Ishikawa (cell line): ENCODE data around the gene SORD.

Source experiments
- EP300 ChIP-seq: IDR thresholded peaks from 2 replicates; pipeline ENCODE4 v1.6.1; 2012; ENCODE audit warnings: borderline replicate concordance
- FOXM1 ChIP-seq: IDR thresholded peaks from 2 replicates; pipeline ENCODE4 v1.6.1; 2012; ENCODE audit warnings: low read depth, borderline replicate concordance
- YY1 ChIP-seq: IDR thresholded peaks from 2 replicates; pipeline ENCODE4 v1.6.1; 2012; ENCODE audit warnings: low read depth
- TF ChIP-seq, protein P1 (sequence below): IDR thresholded peaks from 2 replicates; pipeline ENCODE4 v1.6.1; 2012; ENCODE audit warnings: low read depth, mild to moderate bottlenecking

DNA sequence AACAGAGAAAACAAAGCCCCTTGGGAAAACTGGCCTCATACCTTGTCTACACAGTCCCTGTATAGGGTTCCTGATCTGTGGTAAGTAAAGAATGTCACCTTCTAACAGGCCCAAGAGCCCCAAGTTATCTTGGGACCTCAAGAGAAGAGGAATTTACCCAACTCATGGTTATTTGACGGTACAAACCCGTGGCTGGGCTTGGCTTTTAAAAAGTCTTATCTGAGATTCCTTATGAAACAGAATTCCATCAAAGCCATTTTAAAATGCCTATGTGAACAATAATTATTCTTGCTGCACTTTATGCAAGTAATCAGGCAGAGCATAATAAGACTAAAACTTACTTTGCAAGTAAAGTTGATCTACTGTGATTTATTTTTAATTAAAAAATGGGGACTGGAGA, 13.9 kb upstream of the SORD start:
- TF ChIP-seq, protein P1, sequence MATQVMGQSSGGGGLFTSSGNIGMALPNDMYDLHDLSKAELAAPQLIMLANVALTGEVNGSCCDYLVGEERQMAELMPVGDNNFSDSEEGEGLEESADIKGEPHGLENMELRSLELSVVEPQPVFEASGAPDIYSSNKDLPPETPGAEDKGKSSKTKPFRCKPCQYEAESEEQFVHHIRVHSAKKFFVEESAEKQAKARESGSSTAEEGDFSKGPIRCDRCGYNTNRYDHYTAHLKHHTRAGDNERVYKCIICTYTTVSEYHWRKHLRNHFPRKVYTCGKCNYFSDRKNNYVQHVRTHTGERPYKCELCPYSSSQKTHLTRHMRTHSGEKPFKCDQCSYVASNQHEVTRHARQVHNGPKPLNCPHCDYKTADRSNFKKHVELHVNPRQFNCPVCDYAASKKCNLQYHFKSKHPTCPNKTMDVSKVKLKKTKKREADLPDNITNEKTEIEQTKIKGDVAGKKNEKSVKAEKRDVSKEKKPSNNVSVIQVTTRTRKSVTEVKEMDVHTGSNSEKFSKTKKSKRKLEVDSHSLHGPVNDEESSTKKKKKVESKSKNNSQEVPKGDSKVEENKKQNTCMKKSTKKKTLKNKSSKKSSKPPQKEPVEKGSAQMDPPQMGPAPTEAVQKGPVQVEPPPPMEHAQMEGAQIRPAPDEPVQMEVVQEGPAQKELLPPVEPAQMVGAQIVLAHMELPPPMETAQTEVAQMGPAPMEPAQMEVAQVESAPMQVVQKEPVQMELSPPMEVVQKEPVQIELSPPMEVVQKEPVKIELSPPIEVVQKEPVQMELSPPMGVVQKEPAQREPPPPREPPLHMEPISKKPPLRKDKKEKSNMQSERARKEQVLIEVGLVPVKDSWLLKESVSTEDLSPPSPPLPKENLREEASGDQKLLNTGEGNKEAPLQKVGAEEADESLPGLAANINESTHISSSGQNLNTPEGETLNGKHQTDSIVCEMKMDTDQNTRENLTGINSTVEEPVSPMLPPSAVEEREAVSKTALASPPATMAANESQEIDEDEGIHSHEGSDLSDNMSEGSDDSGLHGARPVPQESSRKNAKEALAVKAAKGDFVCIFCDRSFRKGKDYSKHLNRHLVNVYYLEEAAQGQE: no peak
- TF ChIP-seq EP300 (no peak), YY1 (no peak), FOXM1 (no peak)
